HCT116 (cell line): ENCODE data around the gene IKZF3. TPM values are rescaled to one million over a fixed set of nuclear protein-coding genes. Genes with fewer than 3 reads are reported as not detected.

ENCODE experiments used
- ATAC-seq: fragments of 200-7000 bp; cut with Tn5 transposase; 2 replicates; pipeline ENCODE4 v1.9.1; 2020; ENCODE audit warnings: mild to moderate bottlenecking, moderate library complexity
- BruUV-seq: library from RNA; stranded (reverse); fragments of 400-500 nt; replicated peaks from 2 replicates; lab custom pipeline; 2021; lab: Mats Ljungman, UMichigan
- CTCF ChIA-PET: fragments of 300-600 bp; sonication (Branson Sonifier 250); formaldehyde crosslinking; loops from one replicate; lab custom pipeline; 2021; ENCODE audit warnings: antibody characterized with exemption; lab: Charles Lee
- POLR2A ChIA-PET: fragments of 300-600, 350-600 bp; sonication (Branson Sonifier 250); formaldehyde crosslinking; loops from one replicate; lab custom pipeline; 2021; ENCODE audit warnings: antibody characterized with exemption; lab: Charles Lee
- RAD21 ChIA-PET, 2 experiments: fragments of 300-600 bp; sonication (Branson Sonifier 250); formaldehyde crosslinking; loops; one replicate each; lab custom pipeline; 2023; ENCODE audit warnings: low total read pairs in 2 of 2; ENCODE audit not compliant: uncharacterized antibody in 2 of 2, unreplicated experiment in 2 of 2, low non-redundant PET in 1 of 2; lab: Charles Lee
- DNase-seq: peaks from one replicate; pipeline ENCODE4 v3.0.0-alpha.2; 2010; ENCODE audit warnings: low read depth, low spot score
- H2AFZ ChIP-seq: fragments of 200-600 bp; shearing (Covaris generic), sonication (generic); 2 replicates; pipeline ENCODE4 v1.6.1; 2017; ENCODE audit warnings: low read depth, mixed run types, mixed read lengths, antibody characterized with exemption, low read length; ENCODE audit not compliant: poor library complexity, severe bottlenecking
- H3K27ac ChIP-seq: 2 replicates; pipeline ENCODE4 v1.5.1; 2012; ENCODE audit warnings: low read depth, low read length
- H3K27me3 ChIP-seq: fragments of 200-600 bp; sonication (generic); 2 replicates; pipeline ENCODE4 v1.6.1; 2016; ENCODE audit warnings: mixed run types, low read length, mixed read lengths; ENCODE audit not compliant: insufficient read depth
- H3K36me3 ChIP-seq, 2 experiments: fragments of 200-500 bp in 1 of 2; fragments of 200-600 bp in 1 of 2; sonication (Bioruptor generic) in 1 of 2; sonication (generic) in 1 of 2; 2 replicates each; pipeline versions ENCODE4 v1.5.1 to v1.6.1; 2014 to 2016; ENCODE audit warnings: low read length in 2 of 2, inconsistent platforms in 1 of 2, mixed read lengths in 1 of 2, mixed run types in 1 of 2; ENCODE audit not compliant: insufficient read depth in 2 of 2, control insufficient read depth in 1 of 2
- H3K4me1 ChIP-seq, 2 experiments: fragments of 200-600 bp in 1 of 2; sonication (generic) in 1 of 2; 2 replicates each; pipeline versions ENCODE4 v1.5.1 to v1.6.1; 2012 to 2017; ENCODE audit warnings: low read length in 2 of 2, inconsistent platforms in 1 of 2, mild to moderate bottlenecking in 1 of 2, mixed read lengths in 1 of 2, mixed run types in 1 of 2, moderate library complexity in 1 of 2; ENCODE audit not compliant: insufficient read depth in 2 of 2, control insufficient read depth in 1 of 2
- H3K4me2 ChIP-seq: fragments of 200-600 bp; sonication (generic); 2 replicates; pipeline ENCODE4 v1.6.1; 2017; ENCODE audit warnings: mixed run types, low read length, mixed read lengths
- H3K4me3 ChIP-seq, 2 experiments: fragments of 200-600 bp in 1 of 2; sonication (generic) in 1 of 2; replicated peaks in 1 of 2; 2 replicates each; pipeline ENCODE4 v1.5.1; 2011 to 2016; ENCODE audit warnings: low read length in 2 of 2, control low read depth in 1 of 2, low read depth in 1 of 2, mild to moderate bottlenecking in 1 of 2, mixed read lengths in 1 of 2, mixed run types in 1 of 2
- H3K79me2 ChIP-seq: fragments of 200-600 bp; sonication (generic); 2 replicates; pipeline ENCODE4 v1.6.1; 2017; ENCODE audit warnings: mild to moderate bottlenecking, mixed run types, low read length, moderate library complexity, mixed read lengths; ENCODE audit not compliant: insufficient read depth
- H3K9ac ChIP-seq: fragments of 200-600 bp; sonication (generic); 2 replicates; pipeline ENCODE4 v1.6.1; 2016; ENCODE audit warnings: low read length, mixed read lengths
- H3K9me2 ChIP-seq: fragments of 200-600 bp; sonication (generic), shearing (Covaris generic); 2 replicates; pipeline ENCODE4 v1.6.1; 2017; ENCODE audit warnings: mixed run types, mild to moderate bottlenecking, moderate library complexity; ENCODE audit not compliant: insufficient read depth
- H3K9me3 ChIP-seq, 2 experiments: fragments of 200-500 bp in 1 of 2; fragments of 200-600 bp in 1 of 2; sonication (Bioruptor generic) in 1 of 2; sonication (generic) in 1 of 2; 2 replicates each; pipeline ENCODE4 v1.6.1; 2014 to 2017; ENCODE audit warnings: low read length in 2 of 2, mixed read lengths in 2 of 2, inconsistent platforms in 1 of 2, low read depth in 1 of 2, mild to moderate bottlenecking in 1 of 2, mixed run types in 1 of 2, moderate library complexity in 1 of 2; ENCODE audit not compliant: control insufficient read depth in 1 of 2, insufficient read depth in 1 of 2
- H4K20me1 ChIP-seq: fragments of 200-600 bp; sonication (generic), shearing (Covaris generic); 2 replicates; pipeline ENCODE4 v1.6.1; 2017; ENCODE audit warnings: mixed run types, mild to moderate bottlenecking, moderate library complexity; ENCODE audit not compliant: insufficient read depth
- EZH2 ChIP-seq: fragments of 200-600 bp; sonication (generic); IDR thresholded peaks from 2 replicates; pipeline ENCODE4 v1.6.1; 2017; ENCODE audit warnings: antibody characterized with exemption, mixed run types
- FOSL1 ChIP-seq: IDR thresholded peaks from 2 replicates; pipeline ENCODE4 v1.6.1; 2012; ENCODE audit warnings: low read depth
- JUND ChIP-seq: IDR thresholded peaks from 2 replicates; pipeline ENCODE4 v1.6.1; 2012
- SIN3A ChIP-seq: IDR thresholded peaks from 2 replicates; pipeline ENCODE4 v1.6.1; 2012; ENCODE audit warnings: low read depth
- TCF7L2 ChIP-seq: IDR thresholded peaks from 2 replicates; pipeline ENCODE4 v1.7.0; 2011; ENCODE audit warnings: borderline replicate concordance, inconsistent platforms; ENCODE audit not compliant: insufficient read depth, insufficient read length; ENCODE audit errors: extremely low read depth
- ZFX ChIP-seq: fragments of 450-650 bp; IDR thresholded peaks from 2 replicates; pipeline ENCODE4 v1.6.1; 2017
- ZNF274 ChIP-seq: fragments of 200-500 bp; sonication (Bioruptor generic); IDR thresholded peaks from 2 replicates; pipeline ENCODE4 v1.6.1; 2014; ENCODE audit warnings: mild to moderate bottlenecking, low read depth, low read length, inconsistent platforms
- intact Hi-C: fragments of 100-400 bp; cut with micrococcal nuclease; formaldehyde crosslinking; loops from 2 replicates; pipeline ENCODE4 v1.10.0; 2022
- total RNA-seq: library from RNA; stranded (reverse); gene quantifications from one replicate; pipeline ENCODE4 v1.2.1, GENCODE V29; 2021; ENCODE audit not compliant: unreplicated experiment
- TF ChIP-seq, protein P1 (sequence below): IDR thresholded peaks from 2 replicates; pipeline ENCODE4 v1.6.1; 2011; ENCODE audit warnings: mild to moderate bottlenecking, low read length, moderate library complexity; ENCODE audit not compliant: insufficient replicate concordance; ENCODE audit errors: extremely low read depth

The IKZF3 gene
- total RNA-seq, 1 experiment from 2014 or later = 0.30 TPM

DNA sequence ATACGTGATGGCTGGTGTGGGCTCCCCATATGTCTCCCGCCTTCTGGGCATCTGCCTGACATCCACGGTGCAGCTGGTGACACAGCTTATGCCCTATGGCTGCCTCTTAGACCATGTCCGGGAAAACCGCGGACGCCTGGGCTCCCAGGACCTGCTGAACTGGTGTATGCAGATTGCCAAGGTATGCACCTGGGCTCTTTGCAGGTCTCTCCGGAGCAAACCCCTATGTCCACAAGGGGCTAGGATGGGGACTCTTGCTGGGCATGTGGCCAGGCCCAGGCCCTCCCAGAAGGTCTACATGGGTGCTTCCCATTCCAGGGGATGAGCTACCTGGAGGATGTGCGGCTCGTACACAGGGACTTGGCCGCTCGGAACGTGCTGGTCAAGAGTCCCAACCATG, 139.4 kb downstream of the IKZF3 start:
- ATAC-seq (no peak), DNase-seq (no peak)
- H3K4me1 ChIP-seq = peaks cover 3 to 22% of the 10 kb centered on the region in 2 experiments; a peak in 3 of 4 replicates
- no peak overlapping the region for H3K4me3 ChIP-seq
- no peaks in the 10 kb centered on the region for H4K20me1 ChIP-seq
- H3K9ac ChIP-seq = no peak overlapping the region
- intact Hi-C loops = no loop called here
- no peak overlapping the region for H3K4me2 ChIP-seq
- CTCF ChIA-PET = no interaction called here
- no peak overlapping the region for H3K27ac ChIP-seq
- H2AFZ ChIP-seq = no peak overlapping the region
- H3K9me2 ChIP-seq = no peaks in the 10 kb centered on the region
- peaks cover 3 to 22% of the 10 kb centered on the region in 2 experiments; a peak in 2 of 4 replicates for H3K36me3 ChIP-seq
- TF ChIP-seq JUND (no peak), SIN3A (no peak), FOSL1 (no peak)
- TF ChIP-seq, all 23 proteins: peak for 0
- peaks cover 6% of the 10 kb centered on the region; the same call in 1 of the 2 replicates for H3K79me2 ChIP-seq
- H3K27me3 ChIP-seq = no peaks in the 10 kb centered on the region
- POLR2A ChIA-PET = no interaction called here
- no TSS peak for BruUV-seq
- RAD21 ChIA-PET = no interaction called here
- H3K9me3 ChIP-seq = no peaks in the 10 kb centered on the region

DNA sequence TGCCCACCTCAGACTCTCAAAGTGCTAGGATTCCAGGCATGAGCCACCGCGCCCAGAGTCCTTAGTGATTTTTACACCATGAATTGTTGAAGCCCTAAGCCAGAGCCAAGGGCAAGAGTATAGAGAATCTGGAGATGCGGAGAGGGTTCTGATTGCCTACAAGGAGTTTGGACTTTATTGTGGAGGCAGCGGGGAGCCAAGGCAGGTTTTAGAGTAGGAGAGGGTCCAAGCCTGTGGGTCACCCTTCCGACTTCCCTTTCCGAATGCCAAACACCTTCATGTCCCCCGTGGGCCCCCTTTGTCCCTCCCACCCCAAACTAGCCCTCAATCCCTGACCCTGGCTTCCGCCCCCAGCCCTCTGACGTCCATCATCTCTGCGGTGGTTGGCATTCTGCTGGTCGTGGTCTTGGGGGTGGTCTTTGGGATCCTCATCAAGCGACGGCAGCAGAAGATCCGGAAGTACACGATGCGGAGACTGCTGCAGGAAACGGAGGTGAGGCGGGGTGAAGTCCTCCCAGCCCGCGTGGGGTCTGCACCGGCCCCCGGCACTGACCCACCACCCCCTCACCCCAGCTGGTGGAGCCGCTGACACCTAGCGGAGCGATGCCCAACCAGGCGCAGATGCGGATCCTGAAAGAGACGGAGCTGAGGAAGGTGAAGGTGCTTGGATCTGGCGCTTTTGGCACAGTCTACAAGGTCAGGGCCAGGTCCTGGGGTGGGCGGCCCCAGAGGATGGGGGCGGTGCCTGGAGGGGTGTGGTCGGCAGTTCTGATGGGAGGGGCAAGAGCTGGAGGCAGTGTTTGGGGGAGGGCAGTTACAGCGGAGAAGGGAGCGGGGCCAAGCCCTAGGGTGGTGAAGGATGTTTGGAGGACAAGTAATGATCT, 140.9 kb downstream of the IKZF3 start:
- BruUV-seq = no TSS peak
- intact Hi-C loops = no loop called here
- H3K36me3 ChIP-seq = peaks cover 7 to 12% of the 10 kb centered on the region in 2 experiments; a peak in 1 of 4 replicates
- TF ChIP-seq TCF7L2 = no peak
- TF ChIP-seq, protein P1, sequence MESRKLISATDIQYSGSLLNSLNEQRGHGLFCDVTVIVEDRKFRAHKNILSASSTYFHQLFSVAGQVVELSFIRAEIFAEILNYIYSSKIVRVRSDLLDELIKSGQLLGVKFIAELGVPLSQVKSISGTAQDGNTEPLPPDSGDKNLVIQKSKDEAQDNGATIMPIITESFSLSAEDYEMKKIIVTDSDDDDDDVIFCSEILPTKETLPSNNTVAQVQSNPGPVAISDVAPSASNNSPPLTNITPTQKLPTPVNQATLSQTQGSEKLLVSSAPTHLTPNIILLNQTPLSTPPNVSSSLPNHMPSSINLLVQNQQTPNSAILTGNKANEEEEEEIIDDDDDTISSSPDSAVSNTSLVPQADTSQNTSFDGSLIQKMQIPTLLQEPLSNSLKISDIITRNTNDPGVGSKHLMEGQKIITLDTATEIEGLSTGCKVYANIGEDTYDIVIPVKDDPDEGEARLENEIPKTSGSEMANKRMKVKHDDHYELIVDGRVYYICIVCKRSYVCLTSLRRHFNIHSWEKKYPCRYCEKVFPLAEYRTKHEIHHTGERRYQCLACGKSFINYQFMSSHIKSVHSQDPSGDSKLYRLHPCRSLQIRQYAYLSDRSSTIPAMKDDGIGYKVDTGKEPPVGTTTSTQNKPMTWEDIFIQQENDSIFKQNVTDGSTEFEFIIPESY = no peak
- TF ChIP-seq ZFX = no peak
- no peak for TF ChIP-seq ZNF274
- no peak for TF ChIP-seq EZH2
- no peak for TF ChIP-seq SIN3A
- CTCF ChIA-PET = interaction anchor here (1.2 kb wide), 1 partner anchor 102 kb away, joined by 3 read pairs; no protein-coding TSS in a partner anchor
- no peaks in the 10 kb centered on the region for H4K20me1 ChIP-seq
- H3K9ac ChIP-seq = no peak overlapping the region
- H3K27me3 ChIP-seq = no peaks in the 10 kb centered on the region
- no peaks in the 10 kb centered on the region for H3K9me3 ChIP-seq
- no peaks in the 10 kb centered on the region for H3K79me2 ChIP-seq
- no peak overlapping the region for H3K4me3 ChIP-seq
- no peaks in the 10 kb centered on the region for H3K9me2 ChIP-seq
- ATAC-seq = peak; percentile 85
- RAD21 ChIA-PET = no interaction called here
- no peak overlapping the region for H2AFZ ChIP-seq
- H3K27ac ChIP-seq = no peak overlapping the region
- POLR2A ChIA-PET = no interaction called here
- no peak overlapping the region; the same call in 1 of the 2 replicates for H3K4me2 ChIP-seq
- DNase-seq = no peak
- H3K4me1 ChIP-seq = peaks cover 3 to 9% of the 10 kb centered on the region in 2 experiments; a peak in 2 of 4 replicates
